Mucosa of descending colon (tissue), 3 donors: ENCODE results near the gene YIF1A. TPM values are rescaled to one million over a fixed set of nuclear protein-coding genes. Genes with fewer than 3 reads are reported as not detected.
A peak's percentile ranks its signal among the peaks of the same experiment; 100 is the strongest.
"Not testable (repeated sequence)": the region's sequence is repeated elsewhere in the genome, so short reads cannot be mapped to it uniquely, and the experiment has no call there.

Experiments used
- ATAC-seq: fragments of 200-7000 bp; cut with Tn5 transposase; one replicate; pipeline ENCODE4 v1.9.1; 2020; ENCODE audit warnings: mild to moderate bottlenecking, moderate library complexity
- DNase-seq, 3 donors: peaks; one replicate each; pipeline ENCODE4 v3.0.0-alpha.2; 2020
- H3K36me3 ChIP-seq: fragments of 200-600 bp; one replicate; pipeline ENCODE4 v1.8.0; 2021; ENCODE audit warnings: low read depth, mild to moderate bottlenecking
- H3K4me1 ChIP-seq: fragments of 200-600 bp; one replicate; pipeline ENCODE4 v1.8.0; 2021; ENCODE audit warnings: low read depth, mild to moderate bottlenecking
- H3K4me3 ChIP-seq: fragments of 200-600 bp; one replicate; pipeline ENCODE4 v1.8.0; 2021; ENCODE audit warnings: mild to moderate bottlenecking
- H3K9me3 ChIP-seq: fragments of 200-600 bp; one replicate; pipeline ENCODE4 v1.8.0; 2021; ENCODE audit warnings: mild to moderate bottlenecking
- intact Hi-C, 2 donors: fragments of 100-400 bp; cut with DNase I in 1 of 2; cut with micrococcal nuclease in 1 of 2; formaldehyde crosslinking; loops; one replicate each; pipeline versions ENCODE4 v1.11.0 to v1.11.1; 2022; cut with DNase I, micrococcal nuclease
- total RNA-seq, 3 donors: library from RNA; stranded (reverse); fragmentation: NEBNext Ultra II Directional in 2 of 3; extraction: Animal tissue kit (Norgen Biotek cat#: 25700) in 2 of 3; gene quantifications; one replicate each; pipeline versions ENCODE4 v1.2.1 to v1.2.4, GENCODE V29; 2021 to 2023
- TF ChIP-seq, protein P1 (sequence below): fragments of 200-600 bp; IDR thresholded peaks from one replicate; pipeline ENCODE4 v1.8.0; 2022; ENCODE audit warnings: antibody characterized with exemption, mild to moderate bottlenecking
- donor health status: DM: no; HTN: no; CAD: no; lungs with moderate emphysema.
- donor health status: DM: no; HTN: no; CAD: no.
- donor health status: DM: no; HTN: yes; CAD: no.

The YIF1A gene
- total RNA-seq, 3 donors from 2014 or later: 66.1 to 93.5 (median 77.9) TPM

DNA sequence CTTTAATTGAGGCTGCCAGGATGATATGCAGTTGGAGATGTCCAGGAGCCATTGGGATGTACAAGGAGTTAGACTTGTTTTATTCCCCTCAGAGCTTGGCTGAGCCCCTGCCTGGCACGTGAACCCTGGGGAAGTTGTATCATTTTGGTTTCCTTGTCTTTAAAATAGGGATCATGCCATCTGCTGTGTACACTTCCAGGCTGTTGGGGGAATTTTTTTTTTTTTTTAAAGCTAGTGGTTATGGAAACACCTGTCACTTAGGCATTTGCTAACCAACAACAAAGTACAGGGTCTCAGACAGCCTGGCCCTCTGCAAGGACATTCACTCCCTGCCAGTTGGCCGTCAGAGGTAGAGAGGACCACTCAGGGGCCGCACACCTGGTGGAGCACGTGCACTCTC is 29.0 kb downstream of the YIF1A start:
- no peak for DNase-seq
- intact Hi-C loops: no loop called here
- Histone ChIP-seq H3K4me1 (peaks cover 14% of the 10 kb centered on the region), H3K36me3 (no peaks in the 10 kb centered on the region), H3K4me3 (no peak overlapping the region), H3K9me3 (no peaks in the 10 kb centered on the region)
- TF ChIP-seq, protein P1, sequence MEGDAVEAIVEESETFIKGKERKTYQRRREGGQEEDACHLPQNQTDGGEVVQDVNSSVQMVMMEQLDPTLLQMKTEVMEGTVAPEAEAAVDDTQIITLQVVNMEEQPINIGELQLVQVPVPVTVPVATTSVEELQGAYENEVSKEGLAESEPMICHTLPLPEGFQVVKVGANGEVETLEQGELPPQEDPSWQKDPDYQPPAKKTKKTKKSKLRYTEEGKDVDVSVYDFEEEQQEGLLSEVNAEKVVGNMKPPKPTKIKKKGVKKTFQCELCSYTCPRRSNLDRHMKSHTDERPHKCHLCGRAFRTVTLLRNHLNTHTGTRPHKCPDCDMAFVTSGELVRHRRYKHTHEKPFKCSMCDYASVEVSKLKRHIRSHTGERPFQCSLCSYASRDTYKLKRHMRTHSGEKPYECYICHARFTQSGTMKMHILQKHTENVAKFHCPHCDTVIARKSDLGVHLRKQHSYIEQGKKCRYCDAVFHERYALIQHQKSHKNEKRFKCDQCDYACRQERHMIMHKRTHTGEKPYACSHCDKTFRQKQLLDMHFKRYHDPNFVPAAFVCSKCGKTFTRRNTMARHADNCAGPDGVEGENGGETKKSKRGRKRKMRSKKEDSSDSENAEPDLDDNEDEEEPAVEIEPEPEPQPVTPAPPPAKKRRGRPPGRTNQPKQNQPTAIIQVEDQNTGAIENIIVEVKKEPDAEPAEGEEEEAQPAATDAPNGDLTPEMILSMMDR: no peak
- no peak for ATAC-seq

DNA sequence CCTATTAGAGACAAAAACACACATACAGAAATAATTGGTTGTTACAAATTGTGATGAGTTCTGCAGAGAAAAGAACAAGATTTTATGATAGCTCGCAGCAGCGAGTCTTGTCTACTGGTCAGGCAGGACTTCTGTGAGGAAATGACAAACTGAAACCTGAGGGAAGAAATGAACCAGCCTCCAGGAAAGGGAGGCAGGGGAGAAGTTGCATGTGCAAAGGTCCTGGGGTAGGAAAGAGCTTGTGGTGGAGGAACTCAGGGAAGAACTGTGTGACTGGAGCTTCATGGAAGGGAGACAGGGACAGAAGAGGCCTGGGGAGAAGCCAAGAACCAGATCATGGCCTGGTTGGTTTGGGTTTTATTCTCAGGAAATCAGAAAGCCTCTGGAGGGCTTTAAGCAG is 29.7 kb downstream of the YIF1A start:
- intact Hi-C loops: no loop called here
- H3K4me1 ChIP-seq: peaks cover 14% of the 10 kb centered on the region
- ATAC-seq: no peak
- TF ChIP-seq, protein P1: no peak
- no peaks in the 10 kb centered on the region for H3K9me3 ChIP-seq
- H3K36me3 ChIP-seq: no peaks in the 10 kb centered on the region
- no peak overlapping the region for H3K4me3 ChIP-seq
- DNase-seq: no peak

DNA sequence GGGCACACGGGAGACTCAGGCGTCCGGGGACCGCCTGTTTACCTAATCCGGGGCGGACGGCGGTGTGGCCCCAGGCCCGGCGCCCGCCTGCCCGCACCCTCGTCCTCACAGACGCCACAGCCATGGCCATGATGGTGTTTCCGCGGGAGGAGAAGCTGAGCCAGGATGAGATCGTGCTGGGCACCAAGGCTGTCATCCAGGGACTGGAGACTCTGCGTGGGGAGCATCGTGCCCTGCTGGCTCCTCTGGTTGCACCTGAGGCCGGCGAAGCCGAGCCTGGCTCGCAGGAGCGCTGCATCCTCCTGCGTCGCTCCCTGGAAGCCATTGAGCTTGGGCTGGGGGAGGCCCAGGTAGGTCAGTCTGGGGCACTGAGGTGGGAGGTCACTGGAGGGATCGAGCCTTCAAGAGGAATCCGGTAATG is 30.5 kb downstream of the YIF1A start:
- peaks cover 14% of the 10 kb centered on the region for H3K4me1 ChIP-seq
- ATAC-seq (peak; percentile 2), DNase-seq (no peak)
- TF ChIP-seq, protein P1: no peak
- intact Hi-C loops: no loop called here
- H3K36me3 ChIP-seq: no peaks in the 10 kb centered on the region
- H3K4me3 ChIP-seq: no peak overlapping the region
- no peaks in the 10 kb centered on the region for H3K9me3 ChIP-seq

DNA sequence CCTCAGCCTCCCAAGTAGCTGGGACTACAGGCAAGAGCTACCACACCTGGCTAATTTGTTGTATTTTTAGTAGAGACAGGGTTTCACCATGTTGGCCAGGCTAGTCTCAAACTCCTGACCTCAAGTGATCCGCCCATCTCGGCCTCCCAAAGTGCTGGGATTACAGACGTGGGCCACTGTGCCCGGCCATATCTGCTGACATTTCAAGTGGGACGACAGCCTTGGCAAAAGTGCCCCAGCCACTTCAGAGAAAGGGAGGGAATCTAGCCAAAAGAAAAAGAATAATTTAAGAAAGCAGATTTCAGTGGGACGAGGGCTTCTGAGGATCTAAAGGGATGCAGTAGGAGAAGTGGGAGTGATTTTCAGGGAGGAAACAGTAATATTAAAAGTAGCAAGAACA is 35.9 kb downstream of the YIF1A start:
- intact Hi-C loops, DNase-seq, H3K36me3 ChIP-seq, H3K9me3 ChIP-seq, H3K4me3 ChIP-seq, H3K4me1 ChIP-seq, ATAC-seq: not testable (repeated sequence)

DNA sequence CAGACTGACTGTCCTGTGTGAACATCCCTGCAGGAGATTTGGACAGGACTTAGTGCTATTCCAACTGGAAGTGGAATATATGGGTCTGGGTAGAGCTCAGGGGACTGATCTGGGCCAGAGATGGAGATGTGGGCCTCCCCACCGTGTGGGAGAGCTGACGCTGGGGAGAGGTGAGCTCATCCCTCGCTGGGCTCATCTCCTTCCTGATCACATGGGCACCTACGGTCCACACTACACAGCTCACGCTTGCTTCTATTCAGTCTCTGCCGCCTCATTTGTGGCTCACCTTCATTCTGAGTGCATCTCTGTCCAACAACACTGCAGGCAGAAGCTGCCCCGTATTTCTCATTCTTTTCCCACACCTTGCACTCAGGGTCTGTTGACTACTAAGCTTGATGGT is 37.1 kb downstream of the YIF1A start:
- ATAC-seq: no peak
- TF ChIP-seq, protein P1: no peak
- Histone ChIP-seq H3K9me3 (no peaks in the 10 kb centered on the region), H3K36me3 (no peaks in the 10 kb centered on the region), H3K4me1 (peaks cover 1% of the 10 kb centered on the region), H3K4me3 (no peak overlapping the region)
- intact Hi-C loops: no loop called here
- DNase-seq: no peak

DNA sequence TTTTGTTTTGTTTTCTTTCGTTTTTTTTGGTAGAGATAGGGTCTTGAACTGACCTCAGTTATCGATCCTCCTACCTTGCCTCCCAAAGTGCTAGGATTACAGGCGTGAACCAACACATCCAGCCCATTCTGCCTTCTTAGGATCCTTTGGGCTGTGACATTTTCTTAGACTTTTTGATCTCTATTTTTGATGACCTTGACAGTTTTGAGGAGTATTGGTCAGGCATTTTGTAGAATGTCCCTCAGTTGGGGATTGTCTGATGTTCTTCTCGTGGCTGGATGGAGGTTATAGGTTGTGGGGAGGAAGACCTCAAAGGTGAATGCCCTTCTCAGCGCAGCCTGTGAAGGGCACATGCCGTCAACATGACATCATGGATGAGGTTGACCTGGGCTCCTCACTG is 40.0 kb downstream of the YIF1A start:
- TF ChIP-seq, protein P1: no peak
- Histone ChIP-seq H3K36me3 (no peaks in the 10 kb centered on the region), H3K4me3 (no peak overlapping the region), H3K4me1 (no peaks in the 10 kb centered on the region), H3K9me3 (no peaks in the 10 kb centered on the region)
- no peak for ATAC-seq
- DNase-seq: no peak
- intact Hi-C loops: no loop called here
